ENCODE results near the gene MKNK2. TPM values are rescaled to one million over a fixed set of nuclear protein-coding genes. Genes with fewer than 3 reads are reported as not detected.
A peak's percentile ranks its signal among the peaks of the same experiment; 100 is the strongest.

MKNK2 gene
- total RNA-seq, 1 donor from 2014 or later, result 113 TPM

DNA sequence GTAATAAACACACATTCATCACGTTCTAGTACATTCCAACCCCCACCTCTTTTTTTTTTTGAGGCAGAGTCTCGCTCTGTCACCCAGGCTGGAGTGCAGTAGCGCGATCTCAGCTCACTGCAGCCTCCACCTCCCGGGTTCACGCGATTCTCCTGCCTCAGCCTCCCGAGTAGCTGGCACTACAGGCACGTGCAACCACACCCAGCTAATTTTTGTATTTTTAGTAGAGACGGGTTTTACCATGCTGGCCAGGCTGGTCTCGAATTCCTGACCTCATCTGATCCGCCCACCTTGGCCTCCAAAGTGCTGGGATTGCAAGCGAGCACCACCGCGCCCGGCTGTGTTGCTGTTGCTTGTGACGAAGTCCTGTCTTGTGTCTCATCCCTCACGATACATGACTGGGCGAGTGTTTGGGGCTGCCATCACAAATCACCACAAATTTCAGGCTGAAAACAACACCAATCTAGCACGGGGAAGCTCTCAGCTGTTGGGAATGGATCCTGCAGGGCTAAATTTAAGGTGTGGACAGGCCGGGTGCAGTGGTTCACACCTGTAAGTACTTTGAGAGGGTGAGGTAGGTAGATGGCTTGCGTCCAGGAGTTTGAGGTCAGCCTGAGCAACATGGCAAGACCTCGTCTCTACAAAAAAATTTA, 29.4 kb upstream of the MKNK2 start:
- DNase-seq (ENCODE audit: extremely low read depth, low read depth, low spot score), result no peak

DNA sequence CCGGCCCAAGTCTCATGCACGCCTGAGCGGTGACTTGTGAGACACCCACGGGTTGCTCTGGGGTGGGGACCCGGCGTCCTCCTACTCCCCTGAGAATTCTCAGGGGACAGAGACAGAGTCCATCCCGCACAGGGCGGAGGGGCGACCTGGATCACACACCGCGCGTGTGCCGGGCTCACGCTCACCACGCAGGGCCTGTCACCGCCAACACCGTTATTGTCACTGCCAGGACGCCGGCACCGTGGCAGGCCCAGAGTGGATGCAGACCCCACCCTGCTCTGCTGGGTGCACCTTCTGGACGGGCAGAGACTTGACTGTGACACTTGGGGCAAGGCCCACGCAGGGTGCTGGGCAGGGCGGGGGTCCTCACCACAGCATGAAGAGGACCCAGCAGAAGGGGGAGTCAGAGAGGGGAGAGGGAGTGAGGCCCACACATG, 28.8 kb upstream of the MKNK2 start:
- DNase-seq (ENCODE audit: extremely low read depth, low read depth, low spot score), result no peak

DNA sequence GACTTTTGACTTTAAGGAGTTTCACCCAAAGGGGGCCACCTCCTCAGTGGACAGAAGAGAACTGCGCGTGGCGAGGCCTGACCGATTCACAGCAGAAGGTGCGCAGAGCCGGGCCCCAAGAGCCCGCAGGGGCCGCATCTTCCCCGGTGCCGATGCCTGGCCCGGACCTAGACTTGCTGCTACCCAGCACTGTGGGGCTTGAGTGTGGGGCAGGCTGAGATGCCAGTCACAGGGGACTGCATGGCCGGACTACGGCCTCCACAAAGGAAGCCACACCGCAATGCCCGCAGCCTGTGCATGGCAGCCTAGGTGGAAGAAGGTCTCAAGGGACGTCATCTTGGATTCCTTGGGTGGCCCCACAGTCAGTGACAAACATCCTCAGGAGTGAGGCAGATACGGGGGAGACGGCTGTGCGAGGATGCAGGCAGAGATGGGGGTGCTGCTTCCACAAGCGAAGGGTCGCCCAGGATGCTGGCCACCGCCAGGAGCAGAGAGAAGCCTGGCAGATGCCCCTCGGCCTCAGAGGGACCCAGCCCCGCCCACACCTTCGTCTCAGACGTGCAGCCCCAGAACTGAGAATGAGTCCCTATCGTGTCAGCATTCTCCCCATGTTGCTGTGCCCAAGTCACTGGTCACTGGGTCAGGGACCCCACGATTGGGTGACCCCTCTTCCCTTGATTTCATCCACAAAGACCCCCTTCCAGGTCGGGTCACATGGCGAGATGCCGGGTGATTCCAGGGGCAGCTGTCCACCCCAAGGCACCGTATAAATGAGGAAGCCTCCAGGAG, 28.2 kb upstream of the MKNK2 start:
- DNase-seq (ENCODE audit: extremely low read depth, low read depth, low spot score), result no peak

DNA sequence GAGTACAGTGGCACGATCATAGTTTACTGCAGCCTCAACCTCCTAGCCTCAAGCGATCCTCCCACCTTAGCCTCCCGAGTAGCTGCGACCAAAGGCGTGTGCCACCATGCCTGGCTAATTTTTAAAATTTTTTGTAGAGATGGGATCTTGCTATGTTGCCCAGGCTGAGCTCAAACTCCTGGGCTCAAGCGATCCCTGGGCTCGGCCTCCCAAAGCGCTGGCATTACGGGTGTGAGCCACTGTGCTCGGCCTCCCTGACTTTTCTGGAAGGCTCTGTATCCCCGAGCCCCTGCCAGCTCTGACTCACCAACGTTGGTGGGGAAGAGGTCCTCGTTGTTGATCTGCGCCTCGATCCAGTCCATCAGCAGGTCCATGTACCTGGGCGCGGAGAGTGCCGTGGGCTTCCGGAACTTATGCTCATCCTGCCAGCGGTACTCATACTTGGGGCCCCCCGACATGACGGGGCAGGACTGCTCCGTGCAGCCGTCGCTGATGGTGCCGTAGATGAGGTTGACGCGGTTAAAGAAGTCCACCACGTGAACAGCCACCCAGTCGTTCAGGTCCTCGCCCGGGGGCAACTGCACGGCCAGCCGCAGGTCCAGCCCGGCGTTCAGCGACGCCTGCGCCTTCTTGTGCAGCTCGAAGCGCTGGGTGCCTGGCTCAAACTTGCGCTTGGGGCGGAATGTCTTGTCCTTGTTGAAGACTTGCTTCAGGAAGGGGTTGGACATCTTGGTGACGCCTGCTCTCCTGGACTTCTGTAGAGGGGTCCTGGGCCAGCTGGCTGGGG, 27.0 kb upstream of the MKNK2 start:
- DNase-seq (ENCODE audit: extremely low read depth, low read depth, low spot score), result no peak

DNA sequence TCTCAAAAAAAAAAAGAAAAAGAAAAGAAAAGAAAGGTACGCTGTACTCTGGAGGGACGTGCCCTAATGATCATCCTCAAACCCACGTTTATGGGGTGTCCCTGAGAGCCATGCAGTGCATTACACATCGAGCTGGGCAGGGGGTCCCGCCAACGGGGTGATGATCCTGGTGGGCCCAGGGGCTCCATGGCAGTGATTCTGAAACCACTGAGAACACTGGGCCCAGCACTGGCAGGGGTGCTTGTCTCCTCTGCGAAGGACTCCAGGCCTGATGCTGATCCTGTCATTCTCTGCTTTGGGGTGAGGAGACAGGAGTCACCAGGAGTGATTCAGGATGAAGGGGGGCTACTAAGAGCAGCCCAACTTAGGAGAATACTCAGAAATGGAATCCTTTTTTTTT, 26.4 kb upstream of the MKNK2 start:
- no peak for DNase-seq (ENCODE audit: extremely low read depth, low read depth, low spot score)

DNA sequence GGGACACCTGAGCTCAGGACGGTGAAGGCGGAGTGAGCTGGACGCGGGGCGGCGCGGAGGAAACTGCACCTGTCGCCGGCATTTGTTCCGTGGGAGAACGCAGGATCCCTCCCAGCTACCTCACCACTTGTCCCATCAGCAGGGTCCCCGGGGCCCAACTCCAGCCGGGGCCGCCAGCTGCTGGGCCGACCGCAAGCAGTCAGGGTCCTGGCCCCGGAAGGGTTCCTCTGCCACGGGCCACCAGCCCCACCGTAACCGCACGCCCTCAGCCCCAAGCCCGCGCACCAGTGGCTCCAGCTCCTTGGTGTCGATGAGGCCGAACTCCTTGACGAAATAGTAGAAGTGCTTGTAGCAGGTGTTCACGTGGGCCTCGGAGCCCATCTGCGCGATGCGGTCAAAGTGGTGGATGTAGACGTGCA, 25.5 kb upstream of the MKNK2 start:
- DNase-seq (ENCODE audit: extremely low read depth, low read depth, low spot score), result no peak

DNA sequence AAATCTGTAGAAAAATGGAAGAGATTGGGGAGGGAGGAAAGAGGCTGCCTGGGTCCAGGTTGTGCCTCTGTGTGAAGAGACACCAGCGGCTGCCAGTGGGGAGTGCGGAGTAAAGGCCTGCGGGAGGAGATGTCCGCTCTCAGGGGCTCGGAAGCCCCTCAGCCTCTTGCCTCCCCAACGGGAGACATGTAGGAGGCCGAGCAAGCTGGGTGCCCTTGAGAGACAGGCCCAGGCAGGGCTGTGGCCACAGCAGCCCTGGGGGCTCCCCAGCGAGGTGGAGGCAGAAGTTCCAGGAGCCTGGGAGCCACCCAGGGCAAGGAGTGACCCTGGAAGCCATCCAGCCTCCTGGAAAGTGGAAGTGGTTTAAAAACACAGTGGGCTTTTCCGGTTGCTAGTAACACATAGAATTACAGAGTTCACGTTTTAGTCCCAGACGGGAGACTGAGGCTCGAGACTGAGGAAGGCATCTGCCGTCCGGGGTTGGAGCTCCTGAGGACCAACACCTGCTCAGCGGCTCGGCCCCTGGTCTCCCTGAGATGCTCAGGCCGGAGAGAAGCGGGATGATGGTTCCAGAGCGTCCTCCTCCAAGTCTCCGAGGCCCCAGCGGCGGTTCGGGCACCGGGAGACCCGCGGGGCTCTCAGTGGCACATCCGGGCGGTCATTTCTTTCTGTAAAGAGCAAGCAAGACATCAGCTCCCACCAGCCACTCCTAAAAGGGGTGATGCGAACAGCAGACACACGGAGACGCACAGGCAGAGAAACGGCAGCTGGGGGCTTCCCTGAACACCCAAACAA, 21.9 kb upstream of the MKNK2 start:
- DNase-seq (ENCODE audit: extremely low read depth, low read depth, low spot score), result no peak

DNA sequence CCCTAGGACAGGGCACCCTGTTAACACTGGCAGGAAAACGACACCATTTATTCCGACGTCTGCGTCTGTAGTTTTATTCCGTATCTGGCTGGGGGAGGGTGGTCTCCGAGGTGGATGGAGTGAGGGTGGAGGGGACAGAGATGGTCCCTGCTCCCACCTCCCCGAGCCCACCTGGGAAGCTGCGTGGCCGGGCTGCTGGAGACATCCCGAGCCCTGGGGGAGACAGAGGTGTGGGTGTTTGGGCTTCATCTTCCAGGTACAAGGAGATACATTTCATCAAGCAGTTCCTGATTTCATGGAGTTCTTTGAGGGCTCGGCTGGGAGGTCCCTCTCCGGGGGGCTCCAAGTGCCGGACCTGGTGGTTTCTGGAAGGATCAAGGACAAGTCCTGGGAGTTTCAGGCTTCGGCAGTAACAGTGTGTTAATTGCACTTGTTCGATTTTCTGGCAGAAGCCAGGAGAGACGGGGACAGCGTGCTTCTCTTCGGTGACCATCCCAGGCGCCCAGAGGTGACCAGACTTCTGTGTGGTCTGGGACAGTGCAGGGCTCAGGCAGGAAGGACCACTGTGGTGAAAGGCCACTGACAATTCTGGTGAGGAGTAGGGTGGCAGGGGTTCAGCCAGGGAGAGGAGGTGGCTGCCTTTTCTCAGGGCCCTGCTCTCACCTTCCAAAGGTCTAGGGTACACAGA, 20.1 kb upstream of the MKNK2 start:
- DNase-seq (ENCODE audit: extremely low read depth, low read depth, low spot score), result no peak

DNA sequence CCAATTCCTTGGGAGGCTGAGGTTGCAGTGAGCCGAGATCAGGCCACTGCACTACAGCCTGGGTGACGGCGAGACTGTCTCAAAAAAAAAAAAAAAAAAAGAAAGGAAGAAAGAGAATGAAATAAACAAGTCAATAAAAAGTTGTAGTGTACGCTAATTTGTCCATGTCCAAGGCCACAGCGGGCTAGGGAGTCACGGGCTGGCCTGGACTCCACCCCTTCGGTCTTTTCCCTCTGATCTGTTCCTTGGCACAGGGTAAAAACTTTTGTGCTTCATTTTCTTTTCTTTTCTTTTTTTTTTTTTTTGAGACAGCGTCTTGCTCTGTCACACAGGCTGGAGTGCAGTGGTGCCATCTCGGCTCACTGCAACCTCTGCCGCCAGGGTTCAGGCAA, 19.4 kb upstream of the MKNK2 start:
- DNase-seq (ENCODE audit: extremely low read depth, low read depth, low spot score), result no peak

DNA sequence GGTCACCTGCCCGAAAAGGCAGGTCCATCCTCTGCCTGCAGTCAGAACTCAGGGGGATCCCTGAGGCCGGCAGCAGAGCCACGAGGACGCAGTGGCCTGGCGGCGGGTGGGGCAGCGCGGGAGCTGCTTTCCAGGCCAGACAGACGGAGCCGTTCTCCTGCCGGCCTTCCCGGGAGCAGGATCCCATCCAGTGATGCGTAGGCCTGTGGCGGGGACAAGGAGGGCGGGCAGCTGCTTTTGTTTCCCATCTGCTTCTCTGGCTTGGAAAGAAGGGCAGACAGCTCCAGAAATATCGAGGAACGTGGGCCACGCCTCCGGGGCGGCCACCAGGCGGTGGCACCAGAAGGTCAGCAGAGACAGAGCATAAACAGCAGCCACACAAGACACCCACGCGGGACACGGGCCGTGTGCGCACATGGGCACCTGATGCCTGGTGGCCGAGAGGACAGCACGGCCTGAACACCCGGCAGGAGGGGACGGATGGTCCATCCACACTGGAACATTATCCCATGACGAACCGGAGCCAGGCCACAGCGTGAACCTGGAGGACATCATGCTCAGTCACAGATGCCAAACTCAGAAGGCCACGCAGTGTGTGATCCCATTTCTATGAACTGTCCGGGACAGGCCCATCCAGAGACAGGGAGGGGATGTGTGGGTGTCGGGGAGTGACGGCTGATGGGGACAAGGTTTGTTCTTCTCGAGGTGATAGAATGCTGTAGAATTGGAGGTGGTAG, 13.9 kb upstream of the MKNK2 start:
- no peak for DNase-seq (ENCODE audit: extremely low read depth, low read depth, low spot score)

DNA sequence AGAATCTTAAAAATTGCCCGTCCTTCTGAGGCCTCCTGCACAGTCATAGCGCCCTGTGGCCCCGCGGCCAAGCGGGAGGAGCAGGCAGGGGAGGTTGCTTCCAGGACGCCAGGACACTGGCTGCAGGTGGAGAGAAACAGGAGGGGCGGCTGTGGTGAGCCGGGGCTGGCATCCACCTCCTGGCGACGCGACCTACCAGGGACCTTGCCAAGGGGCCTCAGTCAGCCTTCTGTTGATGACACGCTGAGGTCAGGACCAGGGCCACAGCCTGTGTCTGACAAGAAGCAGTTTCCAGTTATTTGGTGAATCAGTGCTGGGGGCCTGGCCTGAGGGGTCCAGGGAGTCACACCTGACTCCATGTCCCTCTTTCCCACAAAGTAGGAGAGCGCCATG, 13.3 kb upstream of the MKNK2 start:
- no peak for DNase-seq (ENCODE audit: extremely low read depth, low read depth, low spot score)

DNA sequence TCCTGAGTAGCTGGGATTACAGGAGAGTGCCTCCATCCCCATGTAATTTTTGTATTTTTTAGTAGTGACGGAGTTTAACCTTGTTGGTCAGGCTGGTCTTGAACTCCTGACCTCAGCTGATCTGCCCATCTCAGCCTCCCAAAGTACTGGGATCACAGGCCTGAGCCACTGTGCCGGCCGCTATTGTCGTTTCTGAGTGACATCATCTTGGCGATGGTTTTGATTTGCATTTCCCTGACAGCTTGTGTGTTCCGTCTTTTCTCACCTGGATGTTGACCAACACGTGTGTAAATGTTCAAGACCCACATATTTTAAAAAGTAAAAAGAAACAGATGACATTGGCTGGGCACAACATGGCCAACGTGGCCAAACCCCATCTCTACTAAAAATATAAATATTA, 12.8 kb upstream of the MKNK2 start:
- no peak for DNase-seq (ENCODE audit: extremely low read depth, low read depth, low spot score)

DNA sequence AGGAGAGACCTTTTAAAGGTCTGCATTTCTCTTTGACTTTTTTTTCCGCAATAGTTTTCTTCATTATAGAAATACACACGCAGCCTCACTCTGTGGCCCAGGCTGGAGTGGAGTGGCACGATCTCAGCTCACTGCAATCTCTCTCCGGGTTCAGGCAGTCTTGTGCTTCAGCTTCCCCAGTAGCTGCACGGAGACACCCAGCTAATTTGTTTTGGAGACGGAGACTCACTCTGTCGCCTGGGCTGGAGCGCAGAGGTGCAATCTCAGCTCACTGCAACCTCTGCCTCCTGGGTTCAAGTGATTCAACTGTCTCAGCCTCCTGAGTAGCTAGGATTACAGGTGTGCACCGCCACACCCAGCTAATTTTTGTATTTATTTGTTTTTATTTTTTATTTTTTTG, 11.7 kb upstream of the MKNK2 start:
- DNase-seq (ENCODE audit: extremely low read depth, low read depth, low spot score), result no peak

DNA sequence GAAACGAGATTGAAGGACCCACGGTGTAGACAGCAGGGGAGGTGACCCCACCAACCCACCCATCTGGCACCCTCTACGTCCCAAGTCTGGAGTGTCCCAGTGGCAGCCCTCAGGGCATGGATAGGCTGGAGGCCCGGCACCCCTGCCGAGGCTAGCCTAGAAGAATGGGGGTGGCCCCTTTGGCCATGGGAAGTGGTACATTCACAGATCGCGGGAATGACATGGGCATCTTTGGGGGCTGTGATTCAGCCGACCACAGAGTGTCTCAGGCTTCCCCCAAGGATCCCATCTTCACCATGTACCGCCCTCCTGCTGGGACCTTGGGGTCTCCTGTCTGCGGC, 11.3 kb upstream of the MKNK2 start:
- DNase-seq (ENCODE audit: extremely low read depth, low read depth, low spot score), result no peak

DNA sequence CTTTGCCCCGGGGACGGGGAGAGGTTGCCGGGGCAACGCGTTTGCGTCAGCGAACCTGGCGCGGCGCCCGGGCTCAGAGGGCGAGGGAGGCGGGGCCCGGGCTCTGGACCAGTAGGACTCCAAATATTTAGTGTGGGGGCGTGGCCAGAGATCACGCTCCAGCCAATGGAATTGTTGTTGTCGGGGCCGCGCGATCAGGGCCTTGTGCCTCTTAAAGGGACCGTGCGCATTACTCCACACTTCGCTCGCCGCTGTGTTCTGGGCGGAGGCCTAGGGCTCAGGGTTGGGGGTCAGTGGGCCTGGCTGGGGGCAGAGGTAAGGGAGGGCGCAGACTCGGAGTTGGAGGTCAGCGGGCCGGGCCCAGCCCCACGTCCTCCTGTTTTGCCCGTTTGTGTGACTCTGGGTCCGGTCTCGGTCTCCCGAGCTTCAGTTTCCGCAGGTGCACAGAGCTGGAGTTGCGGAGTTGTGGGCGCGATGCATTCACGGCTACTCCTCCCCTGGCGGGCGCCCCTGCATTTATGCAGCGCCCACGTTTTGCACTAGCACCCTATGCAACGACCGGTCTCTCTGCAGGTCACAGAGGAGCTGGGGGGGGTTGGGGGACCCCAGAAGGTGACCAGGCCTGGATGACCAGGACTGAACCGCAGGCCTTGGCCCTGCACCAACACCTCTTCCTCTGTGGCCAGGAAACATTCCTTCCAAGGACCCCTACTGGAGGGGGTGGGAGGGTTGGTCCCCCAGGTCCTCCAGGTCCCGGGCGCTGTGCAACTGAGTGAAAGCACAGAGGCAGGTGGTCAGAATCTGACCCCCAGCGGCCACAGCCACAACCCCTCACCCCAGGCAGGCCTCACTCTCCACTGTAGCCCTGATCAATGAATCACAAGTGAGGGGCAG, 10.7 kb upstream of the MKNK2 start:
- peak; percentile 74 for DNase-seq (ENCODE audit: extremely low read depth, low read depth, low spot score)

DNA sequence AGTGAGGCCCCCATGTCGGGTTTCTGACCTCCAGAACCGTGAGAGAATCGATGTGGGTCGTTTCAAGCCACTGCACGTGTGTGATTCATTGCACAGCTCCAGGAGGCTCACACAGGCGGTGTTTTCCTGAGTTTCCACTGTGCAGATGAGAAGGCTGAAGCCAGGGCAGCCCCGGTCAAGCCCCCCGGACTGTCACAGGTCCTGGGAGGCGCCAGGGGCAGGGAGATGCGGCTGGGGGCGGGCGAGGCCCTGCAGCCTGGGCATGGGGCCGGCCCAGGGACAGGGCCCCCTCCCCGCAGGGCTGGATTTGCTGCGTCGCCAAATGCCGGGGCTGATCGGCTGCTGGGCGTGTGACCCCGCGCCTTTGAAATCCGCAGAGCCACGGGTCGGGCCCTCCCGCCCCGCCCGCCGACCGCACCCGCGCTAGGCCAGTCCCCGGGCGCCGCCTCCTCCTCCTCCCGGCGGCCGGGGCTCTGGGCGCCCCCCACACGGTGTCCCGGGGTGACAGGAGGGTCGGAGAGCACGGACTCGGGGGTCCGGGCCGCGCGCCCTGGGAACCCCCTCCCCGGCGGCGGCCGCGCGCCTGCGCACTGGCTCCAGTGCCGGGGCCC, 9.9 kb upstream of the MKNK2 start:
- DNase-seq (ENCODE audit: extremely low read depth, low read depth, low spot score), result no peak

DNA sequence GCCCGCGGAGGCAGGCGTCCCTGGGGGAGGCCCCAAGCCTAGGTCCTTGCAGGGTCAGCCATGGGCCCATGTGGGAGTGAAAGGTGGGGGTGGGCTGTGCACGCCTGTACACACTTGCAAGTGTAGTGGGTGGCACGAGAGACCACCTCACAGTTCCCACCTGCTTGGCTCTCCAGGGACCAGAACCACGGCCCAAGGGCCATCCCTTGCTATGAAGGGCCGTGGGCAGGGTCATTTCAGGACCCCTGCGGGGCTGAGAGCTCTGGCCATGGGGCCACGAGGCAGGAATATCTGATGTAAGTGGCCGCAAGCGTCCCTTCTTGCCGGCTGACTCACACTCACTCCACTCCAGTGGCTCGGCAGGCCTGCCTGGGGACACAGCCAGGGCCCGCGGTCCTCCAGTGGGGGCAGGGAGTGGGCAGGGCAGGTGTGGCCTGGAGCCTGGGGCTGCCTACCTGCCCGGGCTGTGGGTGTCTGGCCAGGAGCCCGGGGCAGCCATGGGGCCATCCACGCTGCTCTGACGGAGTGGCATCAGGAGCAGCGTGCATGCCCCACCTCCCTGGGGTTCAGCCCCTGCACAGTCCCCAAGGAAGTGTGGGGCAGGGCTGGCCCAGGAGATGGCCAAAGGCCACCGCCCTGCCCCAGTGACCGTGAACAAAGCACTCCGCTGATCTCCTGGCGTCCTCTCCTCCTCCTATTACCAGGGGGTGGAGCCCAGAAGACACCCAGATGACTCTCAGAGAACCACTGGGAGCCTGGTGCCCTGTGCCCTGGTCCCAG, 8.6 kb upstream of the MKNK2 start:
- no peak for DNase-seq (ENCODE audit: extremely low read depth, low read depth, low spot score)
